Right renal cortex interstitium (tissue), 3 donors: ENCODE results near the gene RPTOR. TPM values are rescaled to one million over a fixed set of nuclear protein-coding genes. Genes with fewer than 3 reads are reported as not detected.
"Not testable (repeated sequence)": the region's sequence is repeated elsewhere in the genome, so short reads cannot be mapped to it uniquely, and the experiment has no call there.

Source experiments
- DNase-seq, 3 donors: peaks; one replicate each; pipeline ENCODE4 v3.0.0-alpha.2; 2013; ENCODE audit warnings: low read depth in 3 of 3, low spot score in 2 of 3
- polyA plus RNA-seq, 3 donors: library from polyadenylated mRNA; unstranded; fragments of 120-200 nt; gene quantifications; one replicate each; pipeline ENCODE4 v1.2.1, GENCODE V29; 2013; ENCODE audit not compliant: insufficient read length in 3 of 3

RPTOR gene
- polyA plus RNA-seq, 3 donors: 16.7 to 18.7 (median 17.1) TPM

DNA sequence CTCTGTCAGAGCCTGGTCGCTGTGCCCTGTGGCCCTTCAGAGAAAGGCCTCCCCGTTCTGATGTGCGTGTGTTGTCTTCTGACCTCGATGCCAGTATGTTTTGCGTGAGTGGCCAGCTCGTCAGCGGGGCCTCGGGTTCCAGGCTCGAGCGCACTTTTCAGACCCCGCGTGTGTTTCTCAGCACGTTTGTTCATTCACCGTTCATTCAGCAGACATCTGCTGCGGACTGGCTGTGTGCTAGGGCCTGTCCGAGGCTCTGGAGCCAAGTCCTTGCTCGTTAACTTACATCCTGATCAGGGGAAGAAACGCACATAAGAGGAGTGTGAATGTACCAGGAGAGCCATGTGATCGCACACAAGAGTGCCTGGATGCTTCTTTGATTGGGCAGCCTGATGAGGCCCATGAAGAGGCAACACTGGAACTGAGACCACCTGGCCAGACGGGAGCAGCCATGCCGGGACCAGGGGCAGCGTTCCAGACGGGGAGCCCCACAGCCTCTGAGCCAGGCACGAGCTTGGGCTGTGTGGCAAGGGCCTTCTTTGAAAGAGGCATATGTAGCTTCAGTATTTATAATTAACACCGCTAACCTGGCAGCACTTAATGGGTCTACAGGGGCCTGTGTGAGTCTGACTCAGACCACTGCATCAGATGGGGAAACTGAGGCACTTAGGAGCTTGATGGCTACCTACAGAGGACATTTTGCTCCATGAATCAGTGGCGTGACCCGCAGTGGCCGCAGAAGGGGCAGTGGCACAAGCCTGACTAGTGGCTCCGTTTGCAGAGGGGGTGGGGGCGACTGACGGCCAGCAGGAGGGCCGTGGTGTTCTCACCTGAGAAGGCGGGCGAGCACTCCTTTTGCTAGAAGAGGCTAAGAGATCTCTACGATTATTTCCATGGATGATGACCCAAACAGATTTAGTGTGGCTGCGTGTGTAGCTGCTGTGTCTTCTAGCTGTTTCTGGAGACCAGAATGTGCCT, 259.1 kb downstream of the RPTOR start:
- no peak for DNase-seq

DNA sequence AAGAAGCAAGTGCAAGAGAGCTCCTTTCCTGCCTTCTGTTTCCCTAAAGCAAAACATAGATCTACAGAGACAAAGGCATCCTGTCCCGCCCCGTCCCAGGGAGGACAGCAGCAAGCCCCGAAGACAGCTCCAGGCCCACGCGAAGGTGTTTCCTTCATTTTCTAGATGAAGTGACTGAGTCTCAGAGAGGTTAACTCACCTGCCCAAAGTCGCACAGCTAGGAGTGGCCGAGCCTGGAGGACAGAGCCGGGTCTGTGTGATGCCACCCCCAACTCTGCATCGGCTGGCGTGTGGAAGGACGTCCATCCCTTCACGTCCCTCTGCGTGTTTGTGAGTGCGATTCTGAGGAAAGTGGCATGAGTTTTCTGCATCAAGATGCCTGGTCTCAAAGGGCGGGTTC, 259.8 kb downstream of the RPTOR start:
- no peak for DNase-seq

DNA sequence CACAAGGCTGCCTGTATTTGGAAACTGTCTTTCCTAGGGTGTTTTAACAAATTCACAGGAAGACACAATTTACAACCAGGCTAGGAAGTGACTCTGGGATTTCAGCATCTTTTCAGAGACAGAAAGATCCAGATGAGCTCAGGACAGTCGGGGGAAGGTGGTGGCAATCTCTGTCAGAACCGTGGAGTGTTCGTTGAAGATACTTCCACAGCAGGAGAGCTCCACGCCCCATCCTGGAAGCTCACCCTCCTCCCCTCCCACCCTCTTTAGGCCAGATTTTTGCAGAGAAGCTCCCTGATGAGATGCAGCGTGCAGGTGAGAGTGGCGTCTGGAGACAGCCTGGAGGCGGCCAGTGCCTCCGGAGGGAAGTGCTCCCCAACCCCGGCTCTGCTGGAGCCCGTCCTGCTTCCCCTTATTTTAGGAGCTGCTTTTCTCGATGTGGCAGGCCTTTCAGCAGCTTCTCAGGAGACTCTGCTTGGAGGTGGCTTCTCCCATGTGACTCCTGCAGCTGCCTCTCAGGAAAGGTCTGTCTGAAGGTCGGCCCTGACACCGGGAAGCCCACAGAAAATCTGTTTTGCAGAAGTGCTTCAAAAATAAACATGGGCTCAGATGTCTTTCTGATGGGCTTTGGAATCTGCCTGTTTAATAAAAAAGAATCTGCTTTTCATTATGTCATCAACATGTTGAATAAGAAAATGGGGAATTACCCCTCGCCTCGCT, 260.6 kb downstream of the RPTOR start:
- no peak for DNase-seq

DNA sequence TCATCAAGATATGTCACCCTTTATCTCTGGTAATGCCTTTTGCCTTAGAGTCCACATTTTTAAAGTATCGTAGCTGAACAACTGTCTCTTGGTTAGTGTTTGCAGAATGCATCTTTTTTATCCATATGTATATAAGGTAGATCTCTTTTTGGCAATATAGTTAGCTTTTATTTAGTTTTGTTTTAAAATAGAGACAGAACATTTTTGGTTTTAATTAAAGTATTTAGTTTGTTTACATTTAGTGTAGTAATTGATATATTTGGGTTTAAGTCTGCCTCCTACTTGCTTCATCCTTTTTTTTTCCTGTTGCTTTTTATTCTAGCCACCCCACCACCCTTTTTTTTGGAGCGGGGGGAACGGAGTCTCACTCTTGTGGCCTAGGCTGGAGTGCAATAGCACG, 262.4 kb downstream of the RPTOR start:
- DNase-seq: no peak

DNA sequence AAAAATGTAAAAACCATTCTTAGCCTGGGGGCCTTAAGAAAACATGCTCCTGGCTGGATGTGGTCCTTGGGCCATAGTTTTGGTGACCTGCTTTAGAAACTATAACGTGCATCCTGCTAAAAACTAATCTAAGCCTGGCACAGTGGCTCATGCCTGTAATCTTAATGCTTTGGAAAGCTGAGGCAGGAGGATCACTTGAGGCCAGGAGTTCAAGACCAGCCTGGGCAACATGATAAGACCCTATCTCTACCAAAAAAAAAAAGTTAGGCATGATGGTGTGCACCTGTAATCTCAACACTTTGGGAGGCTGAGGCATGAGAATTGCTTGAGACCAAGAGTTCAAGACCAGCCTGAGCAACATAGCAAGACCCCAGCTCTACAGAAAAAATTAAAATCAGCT, 263.2 kb downstream of the RPTOR start:
- DNase-seq: no peak

DNA sequence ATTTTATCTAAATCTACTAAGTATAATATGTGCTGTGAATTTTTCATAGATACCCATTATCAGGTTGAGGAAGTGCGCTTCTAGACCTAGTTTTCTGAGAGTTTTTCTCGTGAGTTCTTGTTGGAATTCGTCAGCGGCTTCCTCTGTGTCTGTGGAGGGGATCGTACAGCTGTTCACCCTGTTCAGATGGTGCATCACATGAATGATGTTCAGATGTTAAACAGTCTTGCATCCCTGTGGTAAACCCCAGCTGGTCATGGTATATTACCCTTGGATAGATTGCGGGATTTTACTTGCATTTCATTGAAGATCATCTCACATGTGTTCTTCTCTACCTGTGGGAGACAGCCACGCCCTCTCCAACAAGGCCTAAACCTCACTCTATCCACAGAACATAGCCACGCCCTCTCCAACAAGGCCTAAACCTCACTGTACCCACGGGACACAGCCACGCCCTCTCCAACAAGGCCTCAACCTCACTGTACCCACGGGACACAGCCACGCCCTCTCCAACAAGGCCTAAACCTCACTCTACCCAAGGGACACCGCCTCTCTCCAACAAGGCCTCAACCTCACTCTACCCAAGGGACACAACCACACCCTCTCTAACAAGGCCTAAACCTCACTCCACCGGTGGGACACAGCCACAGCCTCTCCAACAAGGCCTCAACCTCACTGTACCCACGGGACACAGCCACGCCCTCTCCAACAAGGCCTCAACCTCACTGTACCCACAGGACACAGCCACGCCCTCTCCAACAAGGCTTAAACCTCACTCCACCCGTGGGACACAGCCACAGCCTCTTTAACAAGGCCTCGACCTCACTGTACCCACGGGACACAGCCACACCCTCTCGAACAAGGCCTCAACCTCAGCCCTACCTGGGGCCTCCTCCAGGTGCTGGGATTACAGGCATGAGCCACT, 266.8 kb downstream of the RPTOR start:
- DNase-seq: no peak

DNA sequence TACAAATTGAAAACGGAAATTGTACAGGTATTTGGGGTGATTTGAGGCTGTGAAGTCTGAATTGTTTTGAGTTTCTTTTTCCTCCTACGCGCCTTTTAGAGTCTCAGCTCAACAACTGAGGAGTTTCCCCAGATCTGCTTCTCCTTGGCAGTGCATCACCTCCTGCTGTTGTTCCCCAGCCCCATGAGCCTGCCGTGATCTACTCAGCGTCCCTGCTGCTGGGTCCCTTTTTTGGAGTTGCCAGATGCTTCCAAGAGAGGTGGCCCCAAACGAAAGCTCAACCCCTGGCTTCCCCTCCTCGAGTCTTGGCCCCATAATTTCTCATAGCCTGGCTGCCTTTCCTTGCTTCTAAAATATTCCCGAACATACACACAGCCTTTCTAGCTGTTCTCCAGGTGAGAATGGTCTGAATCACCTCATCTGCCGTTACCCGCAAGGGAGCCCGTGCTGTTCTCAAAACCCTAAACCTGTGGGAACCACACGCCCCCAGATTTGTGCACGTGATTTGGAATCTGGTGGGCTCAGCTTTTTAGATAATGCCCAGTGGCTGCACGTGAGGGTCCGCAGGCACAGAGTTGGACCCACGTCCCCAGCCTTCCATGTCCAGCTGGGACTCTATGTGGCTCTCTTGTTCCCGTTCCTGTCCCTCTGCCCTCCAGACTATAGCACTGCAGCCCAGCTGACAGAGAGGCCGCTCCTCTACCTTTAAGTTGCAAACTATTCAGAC, 267.9 kb downstream of the RPTOR start:
- DNase-seq: no peak

DNA sequence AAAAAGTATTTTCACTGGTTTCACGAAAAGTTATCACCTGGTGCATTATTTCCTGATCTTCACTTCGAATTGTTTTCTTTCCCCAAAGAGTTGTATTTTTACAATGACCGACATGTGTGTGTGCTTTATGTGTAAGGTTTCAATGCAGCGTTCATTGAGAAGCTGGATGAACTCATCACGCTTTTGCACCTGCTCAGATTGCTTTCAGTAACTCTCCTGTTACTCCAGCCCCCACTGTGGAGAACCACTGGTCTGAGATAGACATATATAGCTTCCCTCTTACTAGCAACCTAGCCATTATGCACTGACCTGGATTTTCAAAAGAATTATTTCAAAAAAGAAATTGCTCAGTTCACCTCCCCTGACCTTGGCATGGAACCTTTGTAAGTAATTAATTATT, 268.7 kb downstream of the RPTOR start:
- no peak for DNase-seq

DNA sequence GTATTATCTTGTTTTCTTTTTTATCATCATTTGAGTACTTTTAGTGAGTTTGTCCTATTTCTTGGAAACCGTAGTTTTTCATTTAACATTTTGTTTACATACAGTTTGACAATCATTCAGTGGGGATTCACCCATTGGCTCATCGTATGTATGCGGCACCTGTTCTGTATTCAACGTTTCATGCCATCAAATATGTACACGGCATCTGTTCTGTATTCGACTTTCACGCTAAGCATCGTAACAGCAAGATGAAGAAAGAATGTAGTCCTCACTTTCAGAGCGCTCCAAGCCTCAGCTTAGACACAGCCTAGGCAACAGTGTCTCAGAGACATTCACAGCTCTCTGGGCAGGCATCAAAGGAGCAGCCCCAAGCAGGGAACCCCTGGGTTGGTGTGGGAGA, 269.9 kb downstream of the RPTOR start:
- DNase-seq: no peak

DNA sequence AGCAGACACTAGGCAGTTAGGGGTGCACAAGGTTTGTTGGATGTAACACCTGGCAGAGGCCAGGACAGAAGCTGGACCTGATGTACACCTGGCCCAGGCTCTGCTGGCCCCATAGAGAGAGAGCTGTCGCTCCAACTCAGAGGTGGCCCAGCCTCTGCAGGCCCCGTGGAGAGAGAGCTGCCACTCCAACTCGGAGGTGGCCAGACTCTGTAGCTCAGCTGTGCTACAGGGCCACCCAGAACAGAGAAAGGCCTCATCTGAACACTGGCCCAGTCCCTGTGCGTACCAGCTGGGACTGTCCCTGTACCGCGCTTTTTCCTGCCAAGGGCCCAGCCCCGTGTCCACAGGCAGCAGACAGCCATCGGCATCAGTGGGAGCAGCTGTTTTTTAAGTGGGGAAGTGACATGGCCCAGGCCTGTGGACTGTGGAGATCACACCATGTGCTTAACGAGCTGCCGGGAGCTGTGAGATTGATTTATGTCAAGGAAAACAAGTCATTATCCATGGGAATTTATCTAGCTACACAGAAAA, 270.6 kb downstream of the RPTOR start:
- no peak for DNase-seq

DNA sequence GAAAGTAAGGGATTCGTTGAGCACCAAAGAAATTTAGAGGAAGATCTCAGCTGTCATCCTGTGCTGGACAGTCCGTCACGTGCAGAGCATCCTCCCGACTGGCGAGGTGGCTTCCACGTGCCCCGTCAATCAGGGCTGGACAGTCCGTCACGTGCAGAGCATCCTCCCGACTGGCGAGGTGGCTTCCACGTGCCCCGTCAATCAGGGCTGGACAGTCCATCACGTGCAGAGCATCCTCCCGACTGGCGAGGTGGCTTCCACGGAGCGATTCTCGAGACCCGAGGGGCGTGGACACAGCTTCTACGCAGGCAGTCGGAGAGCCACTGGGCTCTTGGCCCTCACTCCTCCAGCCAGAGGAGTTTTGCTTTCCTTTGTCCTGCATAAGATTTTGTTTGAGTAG, 271.1 kb downstream of the RPTOR start:
- DNase-seq: not testable (repeated sequence)

DNA sequence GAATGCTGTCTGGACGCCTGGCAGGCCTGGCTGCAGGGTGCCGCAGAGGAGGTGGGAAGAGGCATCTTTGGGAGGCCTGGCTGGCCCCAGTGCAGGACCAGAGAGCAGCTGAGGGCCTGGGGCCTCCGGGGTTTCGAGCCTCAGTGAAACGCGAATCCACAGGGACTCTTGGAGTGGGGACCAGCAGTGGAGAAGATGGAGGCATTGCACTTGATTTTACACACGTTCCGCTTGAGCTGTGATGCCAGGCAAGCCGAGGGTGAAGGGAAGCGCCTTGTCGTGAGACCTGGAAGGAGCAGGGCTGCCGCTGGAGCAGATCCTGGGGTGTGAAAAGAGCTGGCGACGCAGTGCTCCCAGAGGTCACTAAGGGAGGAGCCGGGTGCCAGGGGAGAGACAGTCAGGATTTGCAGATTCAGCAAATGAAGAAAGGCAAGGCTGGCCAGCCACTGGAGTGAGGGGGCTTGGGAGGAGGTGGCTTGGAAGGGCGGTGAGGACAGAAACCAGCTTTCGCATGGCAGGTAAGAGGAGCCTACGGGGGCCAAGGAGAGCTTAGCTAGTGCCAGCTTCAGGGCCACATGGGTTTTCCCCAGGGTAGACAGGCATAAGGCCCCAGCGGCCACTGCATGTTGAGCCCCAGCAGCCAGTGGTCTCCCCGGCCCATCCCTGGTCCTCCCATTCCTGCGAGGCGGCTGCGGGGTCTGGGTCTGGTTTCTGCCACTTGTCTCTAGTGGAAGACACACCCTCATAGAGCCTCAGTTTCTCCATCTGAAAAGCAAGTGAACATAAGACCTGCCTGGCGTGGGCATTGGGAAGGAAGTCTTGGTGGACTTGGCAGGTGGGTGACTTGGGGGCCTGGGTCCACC, 271.8 kb downstream of the RPTOR start:
- no peak for DNase-seq

DNA sequence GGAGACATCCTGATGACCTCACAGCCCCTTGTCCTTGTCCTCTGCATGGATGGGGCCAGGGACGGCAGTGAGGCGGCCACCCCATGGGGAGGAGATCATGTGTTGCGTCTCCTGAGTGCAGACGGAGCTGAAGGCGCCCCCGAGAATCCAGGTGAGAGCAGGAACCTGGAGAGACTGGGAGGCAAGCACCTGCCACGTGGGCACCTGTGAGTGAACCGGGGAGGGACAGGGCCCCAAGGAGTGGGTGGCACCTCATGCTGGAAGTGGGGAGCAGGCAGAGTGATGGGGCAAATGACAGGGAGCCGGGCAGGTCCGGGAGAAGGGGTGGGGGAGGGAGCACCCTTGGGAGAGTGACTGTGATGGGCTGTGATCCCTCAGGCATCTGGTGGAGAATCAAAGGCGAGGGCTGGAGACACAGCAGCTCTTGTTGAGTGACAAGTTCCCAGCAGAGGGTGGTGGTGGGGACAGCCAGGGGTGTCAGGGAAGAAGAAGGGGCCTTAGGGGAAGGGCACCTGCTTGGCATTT, 272.7 kb downstream of the RPTOR start:
- no peak for DNase-seq

DNA sequence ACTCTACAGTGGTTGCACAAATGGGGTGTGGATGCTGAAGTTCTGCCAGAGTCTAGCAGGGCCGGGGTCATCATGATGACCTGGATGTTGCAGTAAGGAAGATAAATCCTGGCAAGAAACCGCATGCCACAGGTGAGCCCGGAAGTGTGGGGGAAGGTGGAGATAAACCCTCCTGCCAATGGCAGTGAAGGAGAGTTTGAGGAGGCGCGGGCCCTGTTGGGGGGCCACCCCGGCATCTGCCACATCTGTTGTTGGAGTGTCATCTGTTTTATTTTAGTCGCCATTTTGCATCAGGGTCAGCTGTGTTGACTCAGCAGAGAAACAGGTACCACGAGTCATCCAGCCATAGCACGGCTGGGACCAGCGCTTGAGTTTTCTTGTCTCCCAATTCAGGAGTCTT, 273.2 kb downstream of the RPTOR start:
- no peak for DNase-seq

DNA sequence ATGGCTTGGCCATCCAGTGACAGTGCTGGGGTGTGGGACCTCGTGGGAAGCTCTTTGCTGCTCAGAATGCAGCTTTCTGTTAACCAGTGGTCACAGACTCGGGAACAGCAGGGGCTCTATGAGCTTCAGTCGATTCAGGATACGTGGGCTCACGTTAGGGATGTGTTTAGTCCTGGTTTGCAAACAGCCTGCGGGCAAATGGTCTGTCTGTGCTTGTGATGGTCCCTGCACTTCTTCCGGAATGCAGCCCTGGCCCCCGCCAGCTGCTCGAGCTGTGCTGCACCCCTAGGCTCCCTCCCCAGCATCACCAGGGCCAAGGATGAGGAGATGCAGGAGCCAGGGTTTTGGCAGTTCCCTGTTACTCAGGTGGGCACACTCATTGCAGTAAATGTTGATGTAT, 274.2 kb downstream of the RPTOR start:
- DNase-seq: no peak

DNA sequence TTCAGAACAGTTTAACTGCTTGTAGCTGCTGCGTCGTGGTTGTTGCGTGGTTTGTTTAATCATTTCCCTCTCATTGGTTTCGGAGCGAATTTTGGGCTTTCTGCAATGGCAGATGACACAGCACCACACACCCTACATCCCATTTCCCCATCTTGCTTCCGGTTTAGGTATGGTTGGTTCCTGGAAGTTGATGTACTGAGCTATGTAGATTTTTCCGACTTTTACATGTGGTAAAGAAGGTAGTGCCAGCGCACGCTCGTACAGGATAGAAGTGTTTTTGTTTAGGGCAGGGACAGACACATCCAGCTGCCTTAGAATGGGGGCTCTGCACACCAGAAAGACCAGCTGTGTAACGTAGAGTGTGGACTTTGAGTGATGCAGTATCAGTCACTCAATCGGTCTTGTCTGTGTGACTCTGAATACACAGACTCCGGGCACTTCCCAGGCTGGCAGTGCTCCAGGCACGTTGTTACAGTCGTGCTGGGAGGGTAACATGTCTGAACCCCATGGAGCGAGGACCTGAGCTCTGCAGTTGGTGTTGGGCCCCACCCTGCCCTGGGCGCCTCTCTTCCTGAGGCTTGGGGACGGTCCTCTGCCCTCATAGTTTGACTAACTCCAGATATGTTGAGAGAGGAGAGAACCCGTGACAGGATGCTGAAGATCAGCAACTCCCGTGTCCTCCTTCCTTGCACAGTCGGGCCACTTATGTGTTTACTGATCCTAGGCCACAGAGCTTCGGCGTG, 275.0 kb downstream of the RPTOR start:
- DNase-seq: no peak

DNA sequence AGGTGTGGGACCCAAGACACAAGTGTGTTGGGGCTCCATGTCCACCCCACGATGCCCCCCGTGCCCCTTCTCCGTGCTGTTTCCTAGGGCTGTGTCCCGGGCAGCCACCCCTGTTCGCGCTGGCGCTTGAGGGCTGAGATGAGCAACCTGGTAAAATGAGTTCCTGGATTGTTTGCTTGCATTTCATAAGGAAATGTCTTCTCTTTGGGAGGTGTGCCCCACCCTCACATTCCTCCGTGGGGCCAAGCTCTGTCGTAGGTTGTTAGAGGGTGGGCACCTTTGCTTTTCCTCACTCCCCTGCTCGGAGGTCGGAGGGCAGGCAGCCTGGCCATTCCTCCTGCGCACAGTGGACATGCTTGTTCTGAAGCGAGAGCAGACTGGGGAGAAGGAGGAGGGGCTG, 275.7 kb downstream of the RPTOR start:
- no peak for DNase-seq

DNA sequence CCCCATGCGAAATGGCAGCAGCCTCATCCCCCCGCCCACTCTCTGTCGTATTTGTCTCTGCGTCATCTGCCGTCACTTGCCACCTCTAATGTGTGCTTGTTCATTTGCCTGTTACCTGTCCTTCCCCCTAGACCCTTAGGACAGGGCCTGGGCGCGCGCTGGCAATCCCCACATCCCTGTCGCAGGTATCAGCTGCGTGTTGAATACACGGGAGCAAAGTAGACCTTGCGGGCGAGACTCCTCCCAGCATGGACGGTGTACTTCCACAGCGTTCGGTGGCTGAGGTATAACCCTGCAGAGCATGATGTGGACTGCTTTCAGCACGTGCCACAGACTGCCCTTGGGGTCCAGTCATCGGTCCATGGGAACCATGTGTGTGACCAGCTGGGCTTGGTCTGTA, 276.9 kb downstream of the RPTOR start:
- no peak for DNase-seq
